Osteocyte (in vitro differentiated cells): ENCODE data around the gene TRIM33. TPM values are rescaled to one million over a fixed set of nuclear protein-coding genes. Genes with fewer than 3 reads are reported as not detected.

ENCODE experiments used
- DNase-seq: peaks from one replicate; pipeline ENCODE4 v3.0.0; 2021; ENCODE audit warnings: mixed read lengths; ENCODE audit not compliant: unreplicated experiment; ENCODE audit errors: extremely low spot score
- H3K27ac Mint-ChIP-seq: one replicate; pipeline ENCODE4 v1.8.0; 2021; ENCODE audit warnings: mild to moderate bottlenecking, mixed read lengths; ENCODE audit not compliant: unreplicated experiment
- H3K27me3 Mint-ChIP-seq: one replicate; pipeline ENCODE4 v1.8.0; 2021; ENCODE audit warnings: mixed read lengths; ENCODE audit not compliant: unreplicated experiment
- H3K36me3 Mint-ChIP-seq: one replicate; pipeline ENCODE4 v1.8.0; 2021; ENCODE audit warnings: mixed read lengths; ENCODE audit not compliant: unreplicated experiment
- H3K4me1 Mint-ChIP-seq: one replicate; pipeline ENCODE4 v1.8.0; 2021; ENCODE audit warnings: mixed read lengths; ENCODE audit not compliant: unreplicated experiment
- H3K4me3 Mint-ChIP-seq: one replicate; pipeline ENCODE4 v1.8.0; 2021; ENCODE audit warnings: mild to moderate bottlenecking, moderate library complexity, mixed read lengths; ENCODE audit not compliant: unreplicated experiment
- H3K9me3 Mint-ChIP-seq: one replicate; pipeline ENCODE4 v1.8.0; 2021; ENCODE audit warnings: mixed read lengths; ENCODE audit not compliant: unreplicated experiment
- total RNA-seq: library from RNA; stranded (reverse); gene quantifications from 2 replicates; pipeline ENCODE4 v1.2.1, GENCODE V29; 2021
- TF ChIP-seq, protein P1 (sequence below): fragments of 200-600 bp; sonication (generic); IDR thresholded peaks from 2 replicates; pipeline ENCODE4 v1.5.0; 2021; ENCODE audit warnings: antibody characterized with exemption, mild to moderate bottlenecking, moderate library complexity

The TRIM33 gene
- total RNA-seq, 1 donor from 2014 or later = 32.2 TPM

DNA sequence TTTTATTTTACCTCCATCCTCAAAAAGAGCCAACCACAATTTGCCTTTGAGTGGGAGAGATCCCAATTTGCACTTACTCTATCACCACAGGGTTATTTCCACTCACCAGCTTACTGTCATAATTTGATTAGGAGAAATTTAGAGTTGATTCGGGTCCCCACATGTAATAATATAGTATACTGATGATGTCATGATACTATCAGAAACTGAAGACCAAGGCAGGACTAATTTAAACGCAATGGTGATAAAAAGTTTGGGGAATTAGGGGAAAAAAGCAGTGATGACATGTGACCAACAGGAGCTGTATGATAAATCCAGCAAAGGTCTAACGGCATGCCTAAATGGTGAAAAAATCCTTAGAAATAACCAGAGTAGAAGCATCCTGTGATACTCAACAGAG, 54.4 kb downstream of the TRIM33 start:
- Mint-ChIP-seq H3K36me3 (peaks cover 42% of the 10 kb centered on the region), H3K4me3 (no peak overlapping the region), H3K9me3 (no peaks in the 10 kb centered on the region), H3K4me1 (peaks cover 8% of the 10 kb centered on the region), H3K27me3 (no peaks in the 10 kb centered on the region), H3K27ac (no peak overlapping the region)
- no peak for DNase-seq
- TF ChIP-seq, protein P1, sequence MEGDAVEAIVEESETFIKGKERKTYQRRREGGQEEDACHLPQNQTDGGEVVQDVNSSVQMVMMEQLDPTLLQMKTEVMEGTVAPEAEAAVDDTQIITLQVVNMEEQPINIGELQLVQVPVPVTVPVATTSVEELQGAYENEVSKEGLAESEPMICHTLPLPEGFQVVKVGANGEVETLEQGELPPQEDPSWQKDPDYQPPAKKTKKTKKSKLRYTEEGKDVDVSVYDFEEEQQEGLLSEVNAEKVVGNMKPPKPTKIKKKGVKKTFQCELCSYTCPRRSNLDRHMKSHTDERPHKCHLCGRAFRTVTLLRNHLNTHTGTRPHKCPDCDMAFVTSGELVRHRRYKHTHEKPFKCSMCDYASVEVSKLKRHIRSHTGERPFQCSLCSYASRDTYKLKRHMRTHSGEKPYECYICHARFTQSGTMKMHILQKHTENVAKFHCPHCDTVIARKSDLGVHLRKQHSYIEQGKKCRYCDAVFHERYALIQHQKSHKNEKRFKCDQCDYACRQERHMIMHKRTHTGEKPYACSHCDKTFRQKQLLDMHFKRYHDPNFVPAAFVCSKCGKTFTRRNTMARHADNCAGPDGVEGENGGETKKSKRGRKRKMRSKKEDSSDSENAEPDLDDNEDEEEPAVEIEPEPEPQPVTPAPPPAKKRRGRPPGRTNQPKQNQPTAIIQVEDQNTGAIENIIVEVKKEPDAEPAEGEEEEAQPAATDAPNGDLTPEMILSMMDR = no peak

DNA sequence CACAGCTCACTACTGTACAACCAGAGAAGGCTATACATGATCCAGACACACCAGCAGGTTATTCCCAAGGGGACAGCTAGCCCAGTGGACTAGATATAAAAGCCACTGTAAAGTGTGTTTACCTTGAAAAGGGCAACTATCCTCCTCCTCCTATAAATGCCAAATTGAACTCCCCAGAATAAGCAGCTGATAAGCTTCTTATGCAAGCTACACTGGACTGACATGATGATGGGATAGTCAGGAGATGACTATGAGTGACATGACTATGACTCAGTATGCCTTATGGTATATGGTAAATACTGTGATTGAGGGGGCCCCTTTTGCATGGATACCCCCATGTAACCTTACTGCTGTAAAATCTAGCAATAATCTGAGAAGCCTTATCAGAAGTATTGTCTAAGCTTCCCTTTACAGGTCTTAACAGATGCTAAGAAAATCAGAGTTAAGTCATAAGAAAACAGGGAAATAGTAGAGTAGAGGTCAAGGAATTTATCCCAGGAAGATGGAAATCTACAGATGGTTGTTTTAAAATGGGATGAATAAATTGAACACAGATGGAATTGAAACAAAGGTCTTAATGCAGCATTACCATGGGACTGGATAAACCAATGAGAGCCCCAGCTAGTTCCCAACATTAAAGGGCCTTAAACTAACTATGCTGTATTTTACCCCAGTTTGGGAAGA, 55.8 kb downstream of the TRIM33 start:
- Mint-ChIP-seq H3K9me3 (no peaks in the 10 kb centered on the region), H3K27me3 (no peaks in the 10 kb centered on the region), H3K36me3 (peaks cover 49% of the 10 kb centered on the region), H3K27ac (no peak overlapping the region), H3K4me3 (no peak overlapping the region), H3K4me1 (peaks cover 8% of the 10 kb centered on the region)
- DNase-seq = no peak
- TF ChIP-seq, protein P1 = no peak

DNA sequence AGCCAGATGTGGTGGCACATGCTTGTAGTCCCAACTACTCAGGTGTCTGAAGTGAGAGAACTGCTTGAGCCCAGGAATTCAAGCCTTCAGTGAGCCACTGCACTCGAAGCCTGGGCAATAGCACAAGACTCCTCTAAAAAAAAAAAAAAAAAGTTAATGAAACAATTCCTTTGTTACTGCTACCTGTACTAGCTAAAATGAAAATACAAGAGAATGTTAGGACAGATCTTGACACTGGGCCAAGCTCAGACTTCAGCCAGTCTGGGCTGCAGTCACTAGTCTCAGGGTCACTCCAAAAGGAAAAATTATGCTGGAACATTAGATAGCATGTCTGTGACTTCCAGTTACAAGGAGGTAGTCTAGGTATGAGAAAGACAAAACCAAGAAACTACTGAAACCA, 56.5 kb downstream of the TRIM33 start:
- no peak for DNase-seq
- Mint-ChIP-seq H3K9me3 (no peaks in the 10 kb centered on the region), H3K27me3 (no peaks in the 10 kb centered on the region), H3K36me3 (peaks cover 46% of the 10 kb centered on the region), H3K27ac (no peak overlapping the region), H3K4me3 (no peak overlapping the region), H3K4me1 (peaks cover 8% of the 10 kb centered on the region)
- TF ChIP-seq, protein P1 = no peak

DNA sequence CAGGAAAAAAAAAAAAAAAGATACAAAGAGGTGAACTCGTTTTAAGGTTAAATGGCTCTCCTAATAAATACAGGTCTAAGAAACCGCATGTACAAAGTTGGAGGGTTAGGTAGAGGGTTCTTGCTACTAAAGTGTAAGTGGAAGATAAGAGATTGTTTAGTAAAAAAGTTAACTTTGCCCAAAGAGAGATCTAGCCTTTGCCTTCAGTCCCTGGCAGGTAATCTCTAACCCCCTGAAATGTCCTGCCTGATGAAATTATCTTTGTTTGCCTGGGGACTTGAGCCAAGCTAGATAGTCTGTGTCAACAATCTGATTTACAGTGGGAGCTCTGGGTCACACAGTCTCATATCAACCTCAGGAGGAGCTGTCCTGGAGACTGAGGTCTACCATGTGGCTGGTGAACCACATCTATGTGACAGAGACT, 57.6 kb downstream of the TRIM33 start:
- H3K4me3 Mint-ChIP-seq = no peak overlapping the region
- no peak for DNase-seq
- H3K9me3 Mint-ChIP-seq = no peaks in the 10 kb centered on the region
- TF ChIP-seq, protein P1 = no peak
- peaks cover 4% of the 10 kb centered on the region for H3K4me1 Mint-ChIP-seq
- H3K27me3 Mint-ChIP-seq = no peaks in the 10 kb centered on the region
- H3K36me3 Mint-ChIP-seq = peaks cover 38% of the 10 kb centered on the region
- H3K27ac Mint-ChIP-seq = no peak overlapping the region

DNA sequence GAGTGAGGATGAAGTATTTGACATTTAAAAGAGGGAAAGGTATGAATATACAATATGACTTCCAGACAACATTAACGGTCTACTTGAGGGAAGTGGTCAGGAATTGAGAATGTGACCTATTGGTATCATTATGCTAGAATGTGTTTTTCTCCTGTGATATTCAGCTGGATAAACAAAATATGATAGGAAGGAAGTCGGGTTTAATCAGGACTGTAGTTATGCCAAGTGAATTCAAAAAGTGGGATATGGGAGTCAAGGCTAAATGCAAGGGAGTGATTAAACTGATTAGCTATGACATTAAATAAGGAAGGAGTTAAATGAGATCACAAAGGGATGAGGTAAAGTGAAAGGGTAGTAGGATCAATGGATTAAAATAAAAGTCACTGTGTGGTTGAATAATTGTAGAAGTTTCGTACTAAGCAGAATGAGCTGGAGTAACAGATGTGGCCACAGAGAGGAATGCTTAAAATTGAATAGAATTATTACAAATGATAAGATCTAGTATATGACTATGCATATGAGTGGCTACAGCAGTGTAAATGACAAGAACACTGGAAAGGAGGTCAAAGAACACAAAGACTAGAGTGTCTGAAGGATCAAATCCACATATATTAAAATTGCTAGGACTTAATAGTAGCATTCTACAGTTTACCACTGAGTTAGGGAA, 62.5 kb downstream of the TRIM33 start:
- Mint-ChIP-seq H3K9me3 (no peaks in the 10 kb centered on the region), H3K36me3 (peaks cover 32% of the 10 kb centered on the region), H3K4me3 (no peak overlapping the region), H3K27me3 (no peaks in the 10 kb centered on the region), H3K27ac (no peak overlapping the region), H3K4me1 (no peaks in the 10 kb centered on the region)
- TF ChIP-seq, protein P1 = no peak
- DNase-seq = no peak
